Osteoblast (primary cell): Measurements from ENCODE around the gene NEK5. TPM values are rescaled to one million over a fixed set of nuclear protein-coding genes. Genes with fewer than 3 reads are reported as not detected.
"Not testable (repeated sequence)": the region's sequence is repeated elsewhere in the genome, so short reads cannot be mapped to it uniquely, and the experiment has no call there.

Source experiments
- DNase-seq: peaks from one replicate; pipeline ENCODE4 v3.0.0; 2011; ENCODE audit warnings: low spot score, mixed read lengths; ENCODE audit not compliant: insufficient read length; ENCODE audit errors: missing footprints
- H2AFZ ChIP-seq: 2 replicates; pipeline ENCODE4 v1.6.0; 2011; ENCODE audit warnings: mild to moderate bottlenecking, low read length
- H3K27ac ChIP-seq: 2 replicates; pipeline ENCODE4 v1.5.1; 2011; ENCODE audit warnings: mild to moderate bottlenecking, low read depth, low read length, moderate library complexity
- H3K27me3 ChIP-seq: 2 replicates; pipeline ENCODE4 v1.6.0; 2012; ENCODE audit warnings: mild to moderate bottlenecking, control low read depth, inconsistent platforms, low read length, moderate library complexity; ENCODE audit not compliant: insufficient read depth
- H3K36me3 ChIP-seq: 2 replicates; pipeline ENCODE4 v1.5.1; 2011; ENCODE audit warnings: mild to moderate bottlenecking, low read length, control low read depth, moderate library complexity; ENCODE audit not compliant: insufficient read depth
- H3K4me1 ChIP-seq: 2 replicates; pipeline ENCODE4 v1.5.1; 2011; ENCODE audit warnings: mild to moderate bottlenecking, low read length, control low read depth, moderate library complexity; ENCODE audit not compliant: insufficient read depth
- H3K4me2 ChIP-seq: 2 replicates; pipeline ENCODE4 v1.6.0; 2011; ENCODE audit warnings: mild to moderate bottlenecking, low read length; ENCODE audit not compliant: insufficient read depth
- H3K4me3 ChIP-seq: fragments of 200-600 bp; sonication (generic); 3 replicates; pipeline ENCODE4 v1.5.1; 2012; ENCODE audit warnings: mild to moderate bottlenecking, low read length, inconsistent platforms; ENCODE audit not compliant: insufficient read depth
- H3K79me2 ChIP-seq: 2 replicates; pipeline ENCODE4 v1.6.0; 2012; ENCODE audit warnings: mild to moderate bottlenecking, low read length, control low read depth, inconsistent platforms; ENCODE audit not compliant: insufficient read depth
- H3K9me3 ChIP-seq: 2 replicates; pipeline ENCODE4 v1.5.1; 2011; ENCODE audit warnings: low read depth, low read length, control low read depth
- H4K20me1 ChIP-seq: 2 replicates; pipeline ENCODE4 v1.6.0; 2012; ENCODE audit warnings: mild to moderate bottlenecking, low read length, control low read depth; ENCODE audit not compliant: insufficient read depth
- CTCF ChIP-seq: IDR thresholded peaks from 2 replicates; pipeline ENCODE4 v1.5.1; 2011; ENCODE audit warnings: mild to moderate bottlenecking, low read depth, low read length, moderate library complexity; ENCODE audit errors: extremely low read depth
- total RNA-seq: library from RNA; depleted of rRNA; stranded (reverse); fragments of >200 nt; gene quantifications from 2 replicates; pipeline ENCODE4 v1.2.3, GENCODE V29; 2012

Gene NEK5
- total RNA-seq, result 0.29 and 0.36 TPM in 2 replicates

GRCh38 chr13:52128714-52129700 is at the start of gene NEK5:
Gene NEK5 (minus strand): TSS chr13:52129073. CDS start chr13:52127482, 1,591 bp downstream.
- Histone ChIP-seq H3K27ac (no peak within 1 kb of the TSS), H3K9me3 (no peaks in the 10 kb centered on the region), H3K4me1 (peaks cover 16% of the 10 kb centered on the region), H3K36me3 (peaks cover 18% of the 10 kb centered on the region), H3K79me2 (no peaks in the 10 kb centered on the region), H3K27me3 (no peaks in the 10 kb centered on the region), H3K4me2 (peak within 1 kb of the TSS; percentile 99), H3K4me3 (peak within 1 kb of the TSS; percentile 82), H4K20me1 (no peaks in the 10 kb centered on the region), H2AFZ (peak within 1 kb of the TSS; percentile 99)
- DNase-seq, result peak; percentile 93
- TF ChIP-seq CTCF, result peak; percentile 55

- Histone ChIP-seq H3K27me3 (no peaks in the 10 kb centered on the region), H3K4me3 (no peak overlapping the region), H2AFZ (no peak overlapping the region), H3K36me3 (peaks cover 23% of the 10 kb centered on the region), H3K4me1 (no peaks in the 10 kb centered on the region), H3K79me2 (no peaks in the 10 kb centered on the region), H3K9me3 (no peaks in the 10 kb centered on the region), H4K20me1 (no peaks in the 10 kb centered on the region), H3K4me2 (no peak overlapping the region), H3K27ac (no peak overlapping the region)
- no peak for DNase-seq
- no peak for TF ChIP-seq CTCF
Measured at GRCh38 chr13:52177276-52177675, 48.4 kb upstream of the NEK5 start.

- not testable (repeated sequence) for H3K4me1 ChIP-seq, H3K27ac ChIP-seq, H3K27me3 ChIP-seq, H4K20me1 ChIP-seq, H3K9me3 ChIP-seq, H3K4me3 ChIP-seq, H3K79me2 ChIP-seq, H3K4me2 ChIP-seq, DNase-seq, H2AFZ ChIP-seq
- H3K36me3 ChIP-seq, result peaks cover 21% of the 10 kb centered on the region
Measured at GRCh38 chr13:52173970-52174369, 45.1 kb upstream of the NEK5 start.

- no peak overlapping the region for H3K4me3 ChIP-seq
- H3K4me1 ChIP-seq, result no peaks in the 10 kb centered on the region
- H3K4me2 ChIP-seq, result no peak overlapping the region
- TF ChIP-seq CTCF, result no peak
- DNase-seq, result no peak
- H3K27me3 ChIP-seq, result no peaks in the 10 kb centered on the region
- peaks cover 24% of the 10 kb centered on the region for H3K36me3 ChIP-seq
- no peak overlapping the region for H3K27ac ChIP-seq
- H3K9me3 ChIP-seq, result no peaks in the 10 kb centered on the region
- no peaks in the 10 kb centered on the region for H3K79me2 ChIP-seq
- H4K20me1 ChIP-seq, result no peaks in the 10 kb centered on the region
- H2AFZ ChIP-seq, result no peak overlapping the region
Measured at GRCh38 chr13:52173373-52173772, 44.5 kb upstream of the NEK5 start.

- H3K4me3 ChIP-seq, DNase-seq, H2AFZ ChIP-seq, H4K20me1 ChIP-seq, H3K27me3 ChIP-seq, H3K27ac ChIP-seq, H3K9me3 ChIP-seq, H3K79me2 ChIP-seq, H3K4me1 ChIP-seq, H3K4me2 ChIP-seq: not testable (repeated sequence)
- peaks cover 18% of the 10 kb centered on the region for H3K36me3 ChIP-seq
Measured at GRCh38 chr13:52171686-52172085, 42.8 kb upstream of the NEK5 start.

- H3K4me3 ChIP-seq, H3K27ac ChIP-seq, H4K20me1 ChIP-seq, H3K4me1 ChIP-seq, H3K9me3 ChIP-seq, H2AFZ ChIP-seq, H3K4me2 ChIP-seq, DNase-seq, H3K79me2 ChIP-seq, H3K27me3 ChIP-seq: not testable (repeated sequence)
- peaks cover 20% of the 10 kb centered on the region for H3K36me3 ChIP-seq
Measured at GRCh38 chr13:52170828-52171391, 42.0 kb upstream of the NEK5 start.
